GM19328 (cell line): Measurements from ENCODE around the gene PATJ.
"Not testable (repeated sequence)": the region's sequence is repeated elsewhere in the genome, so short reads cannot be mapped to it uniquely, and the experiment has no call there.

Experiments used
- ATAC-seq: cut with Tn5 transposase; IDR thresholded peaks from one replicate; pipeline ENCODE4 v1.9.1; 2021; ENCODE audit warnings: mild to moderate bottlenecking, moderate library complexity; ENCODE audit not compliant: unreplicated experiment

Gene PATJ

GRCh38 chr1:61819421-61819820 lies 77.1 kb downstream of the PATJ start:
- no peak for ATAC-seq

- no peak for ATAC-seq
Measured at GRCh38 chr1:61825393-61825792, 83.1 kb downstream of the PATJ start.

- no peak for ATAC-seq
Measured at GRCh38 chr1:61828805-61829204, 86.5 kb downstream of the PATJ start.

GRCh38 chr1:61836649-61837048 lies 94.4 kb downstream of the PATJ start:
- ATAC-seq, result no peak

GRCh38 chr1:61837607-61838006 lies 95.3 kb downstream of the PATJ start:
- ATAC-seq, result not testable (repeated sequence)

- ATAC-seq, result no peak
Measured at GRCh38 chr1:61839679-61840078, 97.4 kb downstream of the PATJ start.

GRCh38 chr1:61842036-61842435 lies 99.8 kb downstream of the PATJ start:
- ATAC-seq, result no peak

GRCh38 chr1:61842863-61843514 lies 100.7 kb downstream of the PATJ start:
- no peak for ATAC-seq

GRCh38 chr1:61844006-61844405 lies 101.7 kb downstream of the PATJ start:
- no peak for ATAC-seq

GRCh38 chr1:61844664-61845063 lies 102.4 kb downstream of the PATJ start:
- not testable (repeated sequence) for ATAC-seq

GRCh38 chr1:61851235-61851634 lies 109.0 kb downstream of the PATJ start:
- no peak for ATAC-seq

- no peak for ATAC-seq
Measured at GRCh38 chr1:61851849-61852669, 109.8 kb downstream of the PATJ start.

GRCh38 chr1:61852670-61853015 lies 110.4 kb downstream of the PATJ start:
- ATAC-seq, result no peak

- ATAC-seq, result no peak
Measured at GRCh38 chr1:61853583-61853982, 111.3 kb downstream of the PATJ start.

- no peak for ATAC-seq
Measured at GRCh38 chr1:61864489-61864888, 122.2 kb downstream of the PATJ start.

- no peak for ATAC-seq
Measured at GRCh38 chr1:61865646-61866220, 123.5 kb downstream of the PATJ start.

- no peak for ATAC-seq
Measured at GRCh38 chr1:61869691-61870109, 127.4 kb downstream of the PATJ start.

- no peak for ATAC-seq
Measured at GRCh38 chr1:61872206-61872605, 129.9 kb downstream of the PATJ start.

- no peak for ATAC-seq
Measured at GRCh38 chr1:61873581-61873980, 131.3 kb downstream of the PATJ start.

GRCh38 chr1:61873994-61874393 lies 131.7 kb downstream of the PATJ start:
- no peak for ATAC-seq

GRCh38 chr1:61875198-61875597 lies 132.9 kb downstream of the PATJ start:
- ATAC-seq, result no peak

GRCh38 chr1:61879887-61880474 lies 137.7 kb downstream of the PATJ start:
- ATAC-seq, result not testable (repeated sequence)
